OCI-M1 (cell line): Measurements from ENCODE around the gene GCG.

Experiments used
- DNase-seq: peaks from one replicate; lab custom pipeline; 2025; lab: John Stamatoyannopoulos, UW

GCG gene

DNA sequence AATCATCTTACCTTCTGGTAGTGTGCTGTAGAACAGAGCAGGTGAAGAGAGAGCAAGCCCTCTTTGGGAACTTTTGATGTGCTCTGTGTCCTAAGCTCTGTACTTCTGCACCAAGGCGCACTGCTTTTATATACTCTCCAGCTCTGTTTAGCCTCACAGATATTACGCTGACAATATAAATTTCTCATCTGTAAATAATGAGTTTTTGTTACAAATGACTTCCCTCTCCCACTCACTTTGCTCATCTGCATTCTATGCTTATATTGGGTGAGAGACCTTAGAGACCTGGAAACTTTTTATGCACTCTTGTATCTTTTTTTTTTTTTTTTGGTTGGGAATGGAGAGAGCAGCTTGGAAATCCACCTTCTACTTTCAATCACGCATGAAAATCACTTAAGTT, at the start of gene GCG:
Gene GCG, minus strand, starts transcription at position 101 of the 400 bp plus-strand sequence. CDS start 3,069 bp downstream, outside the sequence.
- DNase-seq = no peak

DNA sequence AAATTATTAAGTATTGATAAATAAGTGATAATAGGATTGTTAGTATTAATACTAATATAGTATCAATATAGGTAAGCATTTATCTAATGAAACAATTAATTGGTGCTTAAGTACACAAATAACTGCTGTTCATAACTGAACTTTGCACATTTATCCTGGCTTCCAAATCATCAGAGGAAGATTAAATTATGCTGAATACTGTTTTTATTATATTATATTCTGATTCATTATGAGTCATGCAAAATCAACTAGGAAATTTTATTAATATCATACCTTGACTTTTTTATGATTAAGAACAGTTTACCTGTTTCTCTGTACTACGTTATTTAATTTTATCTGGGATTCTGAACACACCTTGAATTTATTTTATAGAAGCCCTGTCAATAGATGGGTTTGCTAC, 48.6 kb upstream of the GCG start:
- no peak for DNase-seq

DNA sequence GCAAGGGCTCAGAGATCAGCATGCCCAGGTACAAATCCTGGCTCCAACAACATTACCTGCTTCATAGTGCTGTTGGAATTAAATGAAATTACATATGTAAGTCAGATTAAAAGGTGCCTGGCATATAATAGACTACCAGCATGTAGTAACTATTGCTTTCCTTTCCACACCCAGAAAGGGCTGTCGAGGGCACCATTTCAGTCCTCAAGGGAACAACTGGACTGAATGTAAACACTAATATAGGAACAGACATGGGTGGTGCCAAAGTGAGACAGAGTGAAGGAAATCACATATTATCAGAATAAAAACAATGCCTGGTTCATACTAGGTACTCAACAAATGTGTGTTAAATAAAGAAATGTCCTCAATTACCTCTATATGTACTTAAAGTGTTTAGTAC, 47.9 kb upstream of the GCG start:
- DNase-seq = no peak

DNA sequence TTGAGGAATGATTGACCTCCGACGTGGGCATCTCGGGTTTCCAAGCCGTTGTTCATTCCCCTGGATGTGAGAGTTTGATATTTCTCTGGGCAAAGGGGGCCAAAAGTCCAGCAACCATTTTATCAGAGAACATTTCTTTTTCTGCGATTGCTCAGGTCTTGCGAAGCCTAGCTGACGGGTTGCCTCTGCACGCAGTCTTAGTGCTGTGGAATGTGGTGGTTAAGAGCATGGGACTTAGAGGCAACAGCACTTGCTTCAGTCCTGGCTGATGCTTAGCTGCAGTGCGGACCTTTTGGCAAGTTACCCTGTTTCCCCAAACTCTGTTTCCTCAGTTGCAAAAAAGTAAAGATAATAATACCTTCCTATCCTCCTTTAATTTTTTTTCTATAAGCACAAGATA, 46.2 kb upstream of the GCG start:
- DNase-seq = no peak

- no peak for DNase-seq
Measured at GRCh38 chr2:162197069-162197825, 45.2 kb upstream of the GCG start.

DNA sequence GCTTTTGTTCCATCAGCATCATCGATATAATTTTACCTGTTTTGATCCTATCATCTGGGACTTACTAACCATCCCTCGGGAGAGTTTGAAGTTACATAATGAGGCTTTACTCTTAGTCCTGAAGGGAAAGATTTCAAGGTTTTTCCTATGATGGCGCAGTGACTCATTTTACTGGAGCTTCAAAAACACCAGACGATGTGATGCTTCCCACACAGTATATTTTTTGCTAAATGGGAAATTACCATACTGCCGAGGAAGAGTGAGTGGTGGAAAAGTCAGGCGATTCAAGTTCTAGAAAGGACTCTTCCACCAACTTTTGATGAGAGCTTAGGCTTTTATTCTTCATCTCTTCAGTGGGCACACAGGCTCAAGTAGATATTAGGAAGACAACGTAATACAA, 44.6 kb upstream of the GCG start:
- no peak for DNase-seq

DNA sequence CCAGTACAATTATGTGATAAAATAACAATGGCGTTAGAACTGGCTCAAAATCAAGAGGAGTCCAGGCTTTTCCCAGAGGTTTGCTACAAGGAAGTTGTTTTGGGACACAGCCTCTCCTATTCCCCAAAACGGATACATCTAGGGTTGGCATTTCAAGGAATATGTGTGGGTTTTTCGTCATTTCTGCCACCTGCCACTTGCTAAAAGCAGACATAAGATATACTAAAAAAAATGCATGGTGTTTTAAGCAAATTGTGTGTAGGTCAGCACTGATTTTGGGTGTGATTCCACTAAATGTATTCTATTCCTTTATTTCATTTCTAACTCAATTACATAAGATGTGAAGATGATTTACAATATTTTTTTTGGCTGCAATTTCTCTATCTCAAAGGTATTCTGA, 36.4 kb upstream of the GCG start:
- no peak for DNase-seq

DNA sequence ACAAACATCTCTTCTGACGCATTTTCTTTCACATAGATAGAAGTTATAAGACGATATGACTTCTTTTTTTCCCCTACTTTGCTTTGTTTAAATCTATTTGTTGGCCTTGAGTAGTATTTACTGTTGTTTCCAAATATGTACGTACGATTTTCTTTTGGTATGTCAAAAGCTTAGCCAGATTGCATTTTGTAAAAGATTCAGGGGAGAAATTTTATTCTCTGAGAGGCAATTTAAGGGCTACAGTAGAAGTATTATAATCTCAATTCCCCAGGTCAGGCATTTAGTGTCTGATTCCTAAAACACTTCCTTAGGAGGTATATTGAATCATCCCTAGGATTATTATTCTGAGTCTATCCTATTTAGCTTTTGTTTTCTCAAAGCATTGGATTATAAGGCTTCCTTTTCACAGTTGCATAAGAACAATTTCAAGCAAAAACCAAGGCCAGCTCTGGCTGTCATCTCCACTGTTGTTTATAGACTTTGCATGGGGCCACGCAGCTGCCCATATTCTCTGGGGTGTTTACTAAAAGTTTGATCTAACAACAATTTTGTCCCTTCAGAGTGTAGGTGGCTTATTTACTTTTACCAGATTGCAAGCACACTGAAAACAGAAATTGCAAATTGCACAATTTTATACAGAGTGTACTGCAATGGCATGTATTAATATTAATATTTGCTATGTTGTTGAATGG, 33.6 kb upstream of the GCG start:
- no peak for DNase-seq

DNA sequence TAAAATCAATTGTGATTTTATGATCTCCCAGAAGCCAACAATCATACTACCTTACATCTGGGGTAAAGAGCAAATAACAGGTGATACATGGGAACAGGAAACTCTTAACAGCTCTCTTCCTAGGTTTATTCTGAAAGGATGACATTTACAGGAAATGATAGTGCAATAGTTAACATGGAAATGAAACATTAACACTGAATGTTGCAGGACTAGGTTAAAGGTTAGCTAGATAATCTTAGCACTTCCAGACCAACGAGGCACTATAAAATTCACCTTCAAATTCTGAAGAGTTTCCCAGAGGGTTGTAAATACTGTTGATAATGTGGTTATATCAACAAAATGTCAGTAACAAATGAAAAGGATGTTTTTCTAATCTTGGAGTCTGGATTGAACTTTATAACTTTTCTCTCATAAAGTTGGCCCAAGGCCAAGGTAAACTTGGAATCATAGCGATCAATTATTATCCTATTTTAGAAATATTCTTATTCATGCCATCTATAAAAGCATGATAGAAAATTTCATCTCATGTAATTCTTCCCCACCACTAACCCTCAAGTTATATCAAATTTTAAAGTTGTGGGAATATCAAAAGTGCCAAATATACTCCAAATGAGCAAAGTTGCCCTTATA, 32.9 kb upstream of the GCG start:
- DNase-seq = peak; percentile 19

DNA sequence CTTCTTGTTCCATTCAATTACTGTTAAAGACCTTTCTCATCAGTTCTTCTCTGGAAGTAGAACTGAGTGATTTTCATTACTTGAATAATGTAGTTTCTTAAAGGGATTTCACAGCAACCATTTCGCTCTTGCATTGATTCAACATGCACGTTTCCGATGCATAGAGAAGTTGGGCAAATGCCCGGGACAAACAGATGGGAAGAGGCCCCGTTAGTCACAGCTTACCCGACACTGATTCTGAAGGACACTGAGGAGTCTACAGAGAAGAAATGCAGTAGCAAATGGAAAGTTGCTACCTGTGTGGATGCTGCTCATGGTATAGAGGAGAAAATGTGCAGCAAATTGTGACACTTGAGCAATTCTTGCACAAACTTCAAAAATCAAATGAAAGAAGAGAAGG, 32.3 kb upstream of the GCG start:
- no peak for DNase-seq

DNA sequence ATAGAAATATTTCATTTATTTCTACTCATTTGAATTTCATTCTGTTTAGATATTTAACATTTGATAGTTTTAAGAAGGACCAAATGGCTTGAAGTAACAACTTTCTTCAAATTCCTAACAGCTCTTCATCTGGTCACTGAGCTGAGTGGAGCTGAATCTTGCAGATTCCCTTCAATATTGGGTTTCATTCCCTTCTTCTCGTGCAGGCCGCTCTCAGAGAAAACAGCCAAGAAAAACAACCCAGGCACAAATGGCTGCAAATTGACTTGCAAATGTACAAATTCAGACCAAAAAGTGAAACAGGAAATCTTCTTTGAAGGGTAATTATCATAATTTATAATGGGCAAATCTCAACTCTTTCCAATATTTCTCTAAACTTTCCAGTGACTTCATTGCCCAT, 30.3 kb upstream of the GCG start:
- DNase-seq = no peak

DNA sequence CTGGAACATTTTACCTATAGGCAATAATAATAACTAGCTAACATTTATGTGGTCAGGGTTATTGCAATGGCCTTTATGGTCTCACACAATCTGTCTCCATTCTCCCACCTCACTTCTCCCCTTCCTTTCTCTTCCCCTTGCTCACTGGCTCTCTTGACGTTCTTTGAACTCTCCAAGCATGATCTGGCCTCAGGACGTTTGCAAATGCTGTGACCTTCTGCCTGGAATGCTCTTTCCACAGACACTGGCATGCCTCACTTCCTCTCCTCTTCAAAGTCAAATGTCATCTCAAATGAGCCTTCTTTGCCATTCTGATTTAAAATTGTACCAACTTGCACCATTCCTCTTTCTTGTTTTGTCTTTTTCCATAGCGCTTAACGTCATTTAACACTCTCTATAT, 25.3 kb upstream of the GCG start:
- no peak for DNase-seq

DNA sequence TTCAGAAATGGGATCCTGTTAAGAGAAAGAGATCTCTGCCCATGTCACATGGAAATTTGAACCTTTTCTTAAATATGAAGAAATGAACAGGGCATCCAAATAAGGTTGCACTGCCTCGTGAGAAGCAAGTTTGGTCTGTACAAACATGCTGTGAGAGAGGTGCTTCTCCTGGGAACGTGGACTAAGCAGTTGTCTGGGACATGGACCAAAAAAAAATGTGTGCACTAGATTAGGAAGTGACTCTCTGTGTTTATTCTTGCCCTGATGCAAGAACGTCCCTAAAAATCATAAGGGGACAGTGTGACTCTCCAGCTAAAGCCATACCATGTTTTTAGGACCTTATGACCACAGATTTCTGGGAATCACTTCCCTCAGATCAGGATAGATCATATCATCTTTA, 23.7 kb upstream of the GCG start:
- DNase-seq = no peak

GRCh38 chr2:162174746-162175145, 22.7 kb upstream of the GCG start:
- DNase-seq = no peak

GRCh38 chr2:162172802-162173370, 20.8 kb upstream of the GCG start:
- DNase-seq = no peak

DNA sequence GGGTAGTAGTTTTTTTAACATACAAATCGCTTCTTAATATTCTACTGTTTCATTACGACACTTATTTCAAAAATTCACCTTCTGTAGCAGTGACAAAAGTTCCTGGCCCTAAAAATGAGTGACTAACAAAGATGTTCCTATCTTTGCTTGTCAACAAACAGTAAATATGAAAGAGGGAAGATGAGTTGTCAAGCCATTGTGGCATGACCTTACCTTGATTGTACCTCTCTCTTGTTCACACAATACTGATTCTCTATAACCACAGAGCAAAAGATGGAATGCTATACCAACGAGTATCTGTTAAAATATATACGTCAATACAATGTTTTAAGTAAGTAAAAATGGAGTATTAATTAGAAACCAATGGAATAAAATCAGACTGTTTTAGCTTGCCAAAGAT, 14.7 kb upstream of the GCG start:
- no peak for DNase-seq

GRCh38 chr2:162166174-162166573, 14.1 kb upstream of the GCG start:
- no peak for DNase-seq

GRCh38 chr2:162164802-162165201, 12.8 kb upstream of the GCG start:
- DNase-seq = no peak

DNA sequence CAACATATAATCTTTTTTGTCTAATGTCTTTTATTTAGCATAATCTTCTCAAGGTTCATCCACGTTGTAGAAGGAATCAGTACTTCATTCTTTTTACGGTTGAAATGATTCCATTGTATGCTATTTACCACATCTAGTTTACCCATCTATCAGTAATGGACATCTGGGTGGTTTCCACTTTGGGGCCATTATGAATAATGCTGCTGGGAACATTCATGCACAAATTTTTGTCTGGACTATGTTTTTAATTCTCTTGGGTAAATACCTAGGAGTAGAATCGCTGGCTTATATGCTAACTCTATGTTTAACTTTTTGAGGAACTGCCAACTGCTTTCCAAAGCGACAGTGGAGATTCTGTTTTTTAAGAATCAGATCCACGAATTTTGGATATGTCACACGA, 7.4 kb upstream of the GCG start:
- no peak for DNase-seq

DNA sequence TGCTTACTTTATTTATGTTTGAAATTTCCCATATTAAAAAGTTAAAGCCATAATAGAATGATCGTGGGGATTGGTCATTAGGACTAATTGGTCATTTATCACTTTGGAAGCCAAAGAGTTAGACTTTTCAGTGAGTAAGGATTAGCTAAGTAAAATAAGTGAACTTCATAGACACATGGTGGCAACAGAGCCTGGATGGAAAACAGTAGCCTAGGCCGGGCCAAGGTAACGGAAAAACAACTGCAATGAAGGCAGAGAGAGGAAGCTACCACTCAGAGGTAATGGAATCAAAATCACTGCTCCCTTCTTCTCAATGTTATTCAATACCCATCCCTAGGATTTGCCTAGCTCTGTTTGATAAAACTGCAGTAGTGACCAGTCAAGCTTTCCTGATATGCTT, 4.1 kb upstream of the GCG start:
- no peak for DNase-seq

DNA sequence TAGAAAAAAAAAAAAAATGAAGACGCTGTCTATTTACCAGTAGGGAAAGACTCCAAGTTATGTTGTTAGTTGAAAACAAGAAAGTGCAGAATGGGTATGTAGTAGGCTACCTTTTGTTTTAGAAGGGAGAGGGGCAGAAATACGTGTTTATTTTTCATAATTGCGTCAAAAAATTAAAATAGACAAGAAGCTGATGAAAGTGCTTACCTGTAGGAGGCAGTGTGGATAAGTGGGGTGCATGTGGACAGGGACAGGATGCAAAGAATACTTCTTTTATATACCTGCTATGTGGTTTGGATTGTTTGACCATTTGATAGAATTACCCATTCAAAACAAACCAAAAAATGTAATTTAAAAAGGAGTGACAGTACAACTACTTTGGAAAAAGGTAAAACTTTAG, 3.0 kb upstream of the GCG start:
- DNase-seq = peak; percentile 25

DNA sequence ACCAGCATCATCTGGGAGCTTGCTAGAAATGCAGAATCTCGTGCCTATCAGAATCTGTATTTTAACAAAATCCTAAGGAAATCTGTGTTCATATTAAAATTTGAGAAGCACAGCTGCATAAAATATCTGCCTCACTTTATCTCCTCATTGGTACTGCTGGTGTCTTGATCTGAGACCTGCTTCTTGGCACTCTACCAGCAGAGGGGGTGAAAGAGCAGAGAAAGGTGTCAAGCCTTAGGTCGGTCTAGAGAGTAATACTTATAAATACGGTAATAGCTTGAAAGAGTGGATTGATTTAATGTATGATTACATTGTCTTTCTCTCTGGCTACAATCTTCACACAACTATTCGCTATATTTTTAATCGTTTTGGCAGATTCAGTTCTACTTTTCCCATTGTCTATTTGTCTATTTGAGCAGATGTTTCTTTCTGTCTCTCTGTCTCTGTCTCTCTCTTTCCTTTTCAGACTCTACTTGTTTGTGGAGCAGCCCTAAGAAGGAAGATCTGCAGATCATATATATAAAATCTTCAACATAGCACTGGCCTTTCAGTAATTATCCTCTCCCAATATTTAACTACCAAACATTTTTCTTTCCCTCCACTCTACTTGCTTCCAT, 1.7 kb upstream of the GCG start:
- peak; percentile 84 for DNase-seq

DNA sequence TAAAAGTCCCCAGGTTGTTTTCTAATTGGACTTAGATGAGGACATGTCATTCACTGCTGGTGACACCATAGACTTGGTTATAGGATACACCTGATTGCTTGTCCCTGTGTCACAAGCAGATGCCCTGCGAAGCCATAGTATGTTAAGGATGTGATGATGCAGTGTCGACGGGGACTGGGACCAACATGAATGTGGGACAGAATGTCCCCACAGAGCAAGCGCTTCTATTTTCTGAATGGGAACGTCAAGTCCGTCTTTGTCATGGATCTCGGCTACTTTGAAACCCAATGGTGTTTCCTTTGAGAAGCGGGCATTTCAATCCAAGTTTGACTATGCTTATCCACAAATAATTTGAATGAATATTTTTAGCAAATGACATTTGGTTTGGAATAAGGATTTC, 2.1 kb downstream of the GCG start:
- DNase-seq = no peak
